Fibroblast of skin of right biceps (primary cell): ENCODE measurements around the gene RC3H2.
"Not testable (repeated sequence)": the region's sequence is repeated elsewhere in the genome, so short reads cannot be mapped to it uniquely, and the experiment has no call there.

Source experiments
- DNase-seq: peaks from one replicate; pipeline ENCODE4 v3.0.0-alpha.2; 2013

RC3H2 gene

DNA sequence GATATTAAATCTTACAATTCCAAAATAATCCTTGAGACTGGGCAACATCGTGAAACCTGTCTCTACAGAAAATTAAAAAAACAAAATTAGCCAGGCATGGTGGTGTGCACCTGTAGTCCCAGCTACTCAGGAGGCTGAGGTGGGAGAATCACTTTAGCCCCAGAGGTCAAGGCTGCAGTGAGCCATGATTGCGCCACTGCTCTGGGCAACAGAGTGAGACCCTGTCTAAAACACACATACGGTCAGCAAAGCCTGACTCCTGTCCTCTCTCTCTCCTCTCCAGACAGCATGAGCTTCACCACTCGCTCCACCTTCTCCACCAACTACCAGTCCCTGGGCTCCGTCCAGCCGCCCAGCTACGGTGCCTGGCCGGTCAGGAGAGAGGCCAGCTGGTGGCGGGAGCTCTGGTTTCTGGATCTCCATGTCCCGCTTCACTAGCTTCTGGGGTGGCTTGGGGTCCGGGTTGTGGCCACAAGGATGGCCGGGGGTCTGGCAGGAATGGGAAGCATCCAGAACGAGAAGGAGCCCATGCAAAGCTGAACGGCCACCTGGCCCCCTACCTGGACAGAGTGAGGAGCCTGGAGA is 67.8 kb downstream of the RC3H2 start:
- DNase-seq: no peak

DNA sequence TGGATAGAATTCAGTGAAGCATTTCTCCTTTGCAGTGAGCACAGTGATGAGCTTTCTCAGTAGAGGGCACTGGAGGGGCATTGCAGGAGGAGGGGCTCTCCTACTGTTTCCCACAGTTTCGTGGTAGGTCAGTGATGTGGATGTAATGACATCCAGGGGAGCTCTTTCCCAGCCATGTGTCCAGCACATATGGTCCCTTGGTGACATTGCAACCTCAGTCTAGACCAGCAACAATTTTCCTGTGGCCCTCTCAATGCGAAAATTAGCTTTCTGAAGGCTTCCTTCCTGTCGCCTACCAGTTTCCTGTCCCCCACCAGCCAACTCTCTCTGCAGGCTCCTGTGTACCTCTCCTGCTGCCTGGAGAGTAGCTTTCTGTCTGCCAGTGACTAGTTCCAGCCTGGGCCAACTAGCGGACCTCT is 69.8 kb downstream of the RC3H2 start:
- no peak for DNase-seq

DNA sequence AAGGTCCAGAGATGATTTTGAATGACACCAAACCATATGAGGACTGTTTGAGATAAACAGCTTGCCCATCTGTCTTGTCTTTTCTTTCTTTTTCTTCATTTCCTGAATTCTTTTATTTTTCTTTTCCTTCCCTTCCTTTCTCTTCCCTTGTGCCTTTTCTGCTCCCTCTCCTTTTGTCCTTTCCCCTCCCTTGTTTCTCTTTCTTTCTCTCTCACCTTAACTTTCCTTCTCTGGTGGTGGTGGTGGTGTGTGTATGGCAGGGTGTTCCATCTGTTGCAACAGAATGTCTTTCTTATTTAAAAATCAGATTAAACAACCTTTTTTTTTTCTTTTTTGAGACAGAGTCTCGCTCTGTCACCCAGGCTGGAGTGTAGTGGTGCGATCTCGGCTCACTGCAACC is 73.0 kb downstream of the RC3H2 start:
- DNase-seq: no peak

DNA sequence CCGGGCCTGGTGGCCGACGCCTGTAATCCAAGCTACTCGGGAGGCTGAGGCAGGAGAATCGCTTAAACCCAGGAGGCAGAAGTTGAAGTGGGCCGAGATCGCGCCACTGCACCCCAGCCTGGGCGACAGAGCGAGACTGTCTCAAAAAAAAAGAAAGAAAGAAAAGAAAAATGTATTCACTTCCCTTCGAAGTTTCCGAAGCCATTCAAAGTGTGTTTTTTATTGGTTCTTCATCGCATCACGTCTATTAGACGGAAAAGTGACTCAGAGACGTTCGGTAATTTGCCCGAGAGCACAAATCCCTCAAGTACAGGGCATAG is 76.2 kb downstream of the RC3H2 start:
- DNase-seq: not testable (repeated sequence)

DNA sequence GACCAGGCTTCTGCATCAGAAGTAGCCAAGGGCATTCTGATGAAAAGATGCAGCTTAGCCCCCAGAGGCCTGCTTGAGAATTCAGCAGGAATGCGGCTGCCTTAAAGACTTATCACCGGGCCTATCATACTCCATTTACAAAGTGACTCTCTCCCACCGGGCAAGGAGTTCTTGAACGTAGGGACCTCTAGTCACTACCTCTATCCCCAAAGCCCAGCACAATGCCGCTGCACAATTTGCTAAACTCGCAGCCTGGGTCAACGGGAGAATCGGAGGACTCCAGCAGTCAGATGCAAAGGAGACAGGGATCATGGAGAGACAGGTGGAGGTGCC is 77.4 kb downstream of the RC3H2 start:
- peak; percentile 42 for DNase-seq

DNA sequence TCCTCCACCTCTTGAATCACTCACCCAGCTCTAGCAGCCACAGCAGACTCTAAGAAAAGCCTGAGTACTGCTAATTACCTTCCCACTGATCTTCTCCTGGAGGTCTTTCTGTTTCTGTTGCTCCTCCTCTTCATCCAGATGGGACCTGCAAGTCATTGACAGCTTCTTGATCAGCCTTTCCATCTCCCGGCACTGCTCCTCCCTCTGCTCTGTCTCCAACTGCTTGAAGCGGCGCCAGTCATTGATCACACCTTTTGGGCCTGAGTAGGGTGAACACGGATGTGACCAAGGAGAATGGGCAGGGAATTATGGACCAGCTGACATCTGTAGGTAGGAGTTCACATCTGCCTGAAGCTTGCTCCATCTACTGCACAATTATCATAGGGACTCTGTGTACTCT is 82.2 kb downstream of the RC3H2 start:
- DNase-seq: no peak

DNA sequence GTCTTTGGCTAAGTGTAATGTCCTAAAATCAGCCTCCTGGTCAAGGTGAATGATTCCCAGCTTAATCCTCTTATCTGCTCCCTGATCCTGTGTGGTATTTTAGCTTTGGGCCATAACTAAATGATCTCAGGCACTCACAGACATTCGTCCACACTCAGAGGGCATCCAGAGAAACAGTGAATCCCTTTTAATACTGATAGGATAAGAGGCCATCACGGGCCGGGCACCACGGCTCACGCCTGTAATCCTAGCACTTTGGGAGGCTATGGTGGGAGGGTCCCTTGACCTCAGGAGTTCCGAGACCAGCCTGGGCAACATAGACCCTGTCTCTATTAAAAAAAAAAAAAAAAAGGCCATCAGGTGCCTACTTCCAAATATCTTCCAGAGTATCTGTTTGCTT is 83.1 kb downstream of the RC3H2 start:
- no peak for DNase-seq

DNA sequence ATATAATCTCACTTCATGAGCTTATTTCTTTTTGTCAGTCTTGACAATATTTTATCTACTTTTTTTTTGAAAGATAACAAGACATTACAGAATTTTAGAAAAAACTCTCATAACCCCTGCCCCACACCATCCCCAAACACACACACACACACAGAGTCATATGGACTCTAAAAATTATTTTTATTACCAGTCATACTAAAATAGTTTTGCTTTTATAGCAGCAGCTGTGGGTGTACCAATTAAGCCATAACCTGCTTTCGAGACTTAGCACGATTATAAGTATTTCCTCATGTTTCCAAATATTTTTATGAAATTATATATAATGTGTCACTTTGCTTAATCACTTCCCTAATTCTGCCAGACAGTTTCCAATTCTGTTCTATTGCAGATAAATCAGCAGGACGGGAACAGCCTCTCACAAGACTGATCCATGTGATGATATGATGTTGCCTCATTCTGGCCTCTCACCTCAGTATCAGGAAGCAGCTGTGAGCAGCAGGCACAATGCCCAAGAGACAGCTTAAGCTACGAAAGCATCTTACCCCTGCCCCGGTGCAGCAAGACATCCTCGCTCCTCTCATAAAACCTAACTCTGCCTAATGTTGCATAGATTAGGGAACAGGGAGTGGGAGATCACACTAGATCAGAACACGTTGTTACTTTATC is 83.7 kb downstream of the RC3H2 start:
- no peak for DNase-seq

DNA sequence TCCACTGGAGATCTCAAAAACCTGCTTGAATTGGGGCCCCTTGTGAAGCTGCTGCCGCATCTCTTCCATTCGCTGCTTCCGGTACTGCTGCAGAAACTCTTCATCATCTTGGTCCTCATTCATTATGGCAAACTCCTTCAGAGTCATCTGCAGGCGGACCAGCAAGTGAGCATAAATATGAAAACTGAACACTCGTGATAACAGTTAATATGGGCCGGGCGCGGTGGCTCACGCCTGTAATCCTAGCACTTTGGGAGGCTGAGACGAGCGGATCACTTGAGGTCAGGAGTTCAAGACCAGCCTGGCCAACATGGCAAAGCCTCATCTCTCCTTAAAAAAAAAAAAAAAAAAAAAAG is 84.7 kb downstream of the RC3H2 start:
- DNase-seq: no peak

DNA sequence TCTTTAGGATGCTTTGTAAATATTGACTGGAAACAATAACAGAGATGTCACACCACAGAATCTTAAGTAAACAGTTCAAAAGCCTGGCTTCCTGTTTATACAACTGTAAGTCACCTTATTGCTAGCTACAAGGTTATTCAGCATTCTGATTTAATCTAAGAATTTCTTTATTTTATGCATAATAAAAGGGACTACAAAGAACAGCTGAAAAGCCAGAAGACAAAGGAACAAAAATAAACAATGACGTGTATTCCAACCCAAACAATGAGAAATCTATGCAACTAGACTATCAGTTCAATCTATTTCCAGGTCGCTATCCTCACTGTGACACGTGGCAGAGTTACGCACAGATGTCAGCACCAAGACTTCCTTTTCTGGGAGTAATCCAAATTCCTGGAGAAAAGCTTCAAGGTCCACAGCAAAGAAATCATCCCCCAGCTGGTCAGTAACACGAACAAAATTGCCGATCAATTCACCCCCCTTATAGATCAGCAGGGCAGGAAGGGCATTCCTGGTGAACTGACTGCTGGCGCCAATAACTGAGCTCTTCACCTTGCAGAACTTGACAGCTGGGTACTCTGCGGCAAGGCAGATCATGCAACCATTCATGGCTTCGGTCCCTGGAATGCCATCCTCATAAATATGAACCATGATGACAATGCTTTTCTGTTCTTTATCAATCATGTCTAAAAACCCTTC is 85.2 kb downstream of the RC3H2 start:
- no peak for DNase-seq

DNA sequence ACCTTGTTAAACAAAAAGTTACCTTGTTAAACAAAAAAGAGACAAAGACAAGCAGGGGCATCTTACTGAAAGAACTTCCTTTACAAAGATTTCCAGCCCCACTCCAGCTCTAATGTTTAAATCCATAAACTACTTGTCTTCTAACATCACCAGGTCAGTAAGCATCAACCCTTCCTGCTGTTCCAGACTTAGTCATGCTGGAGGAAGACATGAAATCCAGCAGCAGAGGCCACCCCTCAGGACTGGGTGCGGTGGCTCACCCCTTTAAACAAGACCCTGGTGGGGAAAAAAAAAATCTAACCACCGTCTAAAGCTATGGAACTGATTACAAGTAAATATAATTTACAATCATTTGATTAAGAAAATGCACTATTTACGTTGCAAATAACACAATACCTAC is 85.8 kb downstream of the RC3H2 start:
- no peak for DNase-seq

DNA sequence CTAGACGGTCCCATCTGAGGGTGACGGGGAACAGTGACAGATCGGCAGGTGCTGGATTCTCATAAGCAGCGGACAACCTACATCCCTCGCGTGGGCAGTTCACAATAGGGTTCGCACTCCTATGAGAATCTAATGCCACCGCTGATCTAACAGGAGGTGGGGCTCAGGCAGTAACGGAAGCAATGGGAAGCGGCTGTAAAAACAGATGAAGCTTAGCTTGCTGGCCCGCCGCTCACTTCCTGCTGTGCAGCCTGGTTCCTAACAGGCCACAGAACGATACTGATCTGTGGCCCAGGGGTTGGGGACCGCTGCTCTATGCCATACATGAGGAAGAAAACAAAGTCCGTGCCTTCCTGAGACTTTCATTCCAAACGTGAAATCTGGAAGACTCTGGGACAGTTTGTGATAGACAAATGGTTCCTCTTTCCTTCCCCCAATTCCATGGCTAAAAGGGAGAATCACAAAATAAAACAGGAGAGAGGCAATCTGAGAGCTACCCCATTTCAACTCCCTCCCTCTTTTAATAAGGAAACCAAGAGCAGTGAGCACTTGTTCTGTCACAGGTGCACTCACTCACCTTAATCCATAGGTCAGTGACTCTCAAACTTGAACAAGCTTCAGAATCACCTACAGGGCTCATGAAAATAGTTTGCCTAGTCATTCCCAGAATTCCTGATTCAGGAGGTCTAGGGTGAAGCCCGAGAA is 88.8 kb downstream of the RC3H2 start:
- no peak for DNase-seq

DNA sequence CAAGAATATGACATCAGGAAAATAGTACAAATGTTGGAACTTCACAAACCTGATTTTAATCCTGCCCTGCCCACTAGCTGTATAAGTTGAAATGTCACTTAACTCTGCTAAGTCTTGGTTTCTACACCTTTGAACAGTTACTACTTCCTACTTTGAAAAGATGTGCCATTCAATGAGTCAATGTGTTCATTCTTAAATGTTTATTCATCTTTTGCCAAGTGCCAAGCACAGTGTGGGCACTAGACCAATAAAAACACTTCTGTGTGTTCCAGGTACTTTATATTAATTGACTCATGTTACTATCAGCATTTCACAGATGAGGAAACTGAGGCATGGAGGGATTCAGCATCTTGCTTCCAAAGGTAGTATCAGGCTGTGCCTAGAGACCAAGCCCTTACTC is 89.6 kb downstream of the RC3H2 start:
- no peak for DNase-seq

DNA sequence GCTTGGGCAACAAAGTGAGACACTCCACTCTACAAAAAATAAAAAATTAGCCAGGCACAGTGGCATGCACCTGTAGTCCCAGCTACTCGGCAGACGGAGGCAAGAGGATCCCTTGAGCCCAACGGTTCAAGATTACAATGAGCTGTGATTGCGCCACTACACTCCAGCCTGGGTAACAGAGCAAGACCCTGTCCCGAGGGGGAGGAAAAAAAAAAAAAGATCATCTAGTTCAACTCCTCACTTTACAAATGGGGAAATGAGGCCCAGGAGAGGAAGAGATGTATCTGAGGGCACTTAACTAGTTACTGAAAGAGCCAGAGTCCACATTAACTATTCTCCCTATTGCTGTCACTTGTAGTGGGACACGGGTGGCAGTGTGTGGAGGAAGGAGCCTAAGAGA is 90.6 kb downstream of the RC3H2 start:
- DNase-seq: no peak

DNA sequence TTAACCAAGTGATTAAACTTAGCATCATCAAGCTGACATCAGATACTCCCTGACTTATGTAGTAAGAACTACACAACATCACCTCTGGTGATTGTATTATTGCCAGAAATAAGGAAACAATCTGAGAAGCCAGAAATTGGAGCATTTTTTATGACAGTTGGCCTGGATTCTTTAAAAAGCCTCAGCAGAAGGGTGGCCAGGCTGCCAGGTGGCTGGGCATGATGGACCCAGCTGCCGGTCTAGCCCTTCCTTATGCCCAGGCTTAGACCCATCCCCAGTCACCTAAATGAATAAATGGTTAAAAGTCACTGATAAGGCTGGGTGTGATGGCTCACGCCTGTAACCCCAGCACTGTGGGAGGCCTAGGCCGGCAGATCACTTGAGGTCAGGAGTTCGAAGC is 92.4 kb downstream of the RC3H2 start:
- no peak for DNase-seq

DNA sequence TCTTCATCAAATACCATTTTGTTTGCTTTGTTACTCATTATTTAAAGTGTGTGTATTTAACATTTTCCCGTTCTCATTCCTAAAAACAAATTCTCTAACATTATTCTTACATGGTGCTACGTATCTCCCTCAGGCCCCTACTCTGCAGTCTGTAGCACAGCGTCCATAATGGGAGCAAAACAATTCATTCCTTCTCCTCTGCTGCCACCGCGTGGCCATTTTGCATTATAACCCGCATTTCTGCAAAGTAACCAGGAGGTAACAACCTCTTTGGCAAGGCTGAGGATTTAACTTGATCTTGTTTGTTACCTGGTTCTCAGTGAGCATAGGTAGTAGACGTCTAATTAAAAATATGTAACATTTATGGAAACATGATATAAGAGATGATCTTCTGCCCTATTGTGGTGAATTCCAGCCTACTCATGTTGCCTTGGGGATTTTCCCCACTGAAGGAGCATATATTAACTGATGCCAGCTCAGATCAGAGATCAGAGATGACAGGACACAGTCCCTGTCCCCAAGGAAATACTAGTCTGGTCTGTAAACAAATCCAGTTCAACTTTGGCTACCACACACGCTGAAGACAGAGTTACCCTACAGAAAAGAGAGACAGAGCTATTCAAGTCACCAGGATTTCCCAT is 94.7 kb downstream of the RC3H2 start:
- DNase-seq: peak; percentile 64

DNA sequence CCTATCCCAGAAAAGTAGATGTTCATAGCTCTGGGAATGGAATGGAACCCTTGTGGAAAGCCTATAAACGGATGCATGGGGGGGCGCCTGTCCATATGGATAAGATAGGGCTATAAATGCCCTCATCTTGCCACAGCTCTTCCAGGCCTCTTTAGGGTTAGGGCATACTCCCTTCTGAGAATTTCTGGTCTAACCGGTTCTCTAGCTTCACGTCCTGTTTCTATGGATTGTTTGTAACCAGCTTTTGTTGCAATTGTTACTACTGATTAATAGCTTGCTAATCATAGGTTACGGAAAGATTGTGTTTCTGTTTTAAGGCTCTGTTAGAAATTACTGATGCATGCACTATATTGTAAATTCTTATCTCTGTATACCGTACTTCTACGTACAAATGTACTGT is 95.9 kb downstream of the RC3H2 start:
- not testable (repeated sequence) for DNase-seq

DNA sequence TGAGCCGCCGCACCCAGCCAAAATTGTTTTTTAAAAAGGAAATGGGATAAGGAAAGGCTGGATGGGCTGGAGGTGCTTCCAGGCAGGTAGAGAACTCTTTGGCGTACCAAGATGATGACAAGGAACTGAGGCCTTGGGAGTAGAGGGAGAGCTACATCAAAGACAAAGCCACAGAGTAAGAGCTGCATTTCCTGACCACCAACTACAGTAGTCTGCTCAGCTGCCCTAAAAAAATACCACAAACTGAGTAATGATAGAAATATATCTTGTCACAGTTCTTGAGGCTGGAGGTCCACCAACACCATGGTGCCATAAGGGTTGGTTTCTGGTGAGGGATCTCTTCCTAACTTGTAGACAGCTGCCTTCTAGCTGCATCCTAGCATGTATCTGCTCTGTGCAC is 97.0 kb downstream of the RC3H2 start:
- DNase-seq: no peak

DNA sequence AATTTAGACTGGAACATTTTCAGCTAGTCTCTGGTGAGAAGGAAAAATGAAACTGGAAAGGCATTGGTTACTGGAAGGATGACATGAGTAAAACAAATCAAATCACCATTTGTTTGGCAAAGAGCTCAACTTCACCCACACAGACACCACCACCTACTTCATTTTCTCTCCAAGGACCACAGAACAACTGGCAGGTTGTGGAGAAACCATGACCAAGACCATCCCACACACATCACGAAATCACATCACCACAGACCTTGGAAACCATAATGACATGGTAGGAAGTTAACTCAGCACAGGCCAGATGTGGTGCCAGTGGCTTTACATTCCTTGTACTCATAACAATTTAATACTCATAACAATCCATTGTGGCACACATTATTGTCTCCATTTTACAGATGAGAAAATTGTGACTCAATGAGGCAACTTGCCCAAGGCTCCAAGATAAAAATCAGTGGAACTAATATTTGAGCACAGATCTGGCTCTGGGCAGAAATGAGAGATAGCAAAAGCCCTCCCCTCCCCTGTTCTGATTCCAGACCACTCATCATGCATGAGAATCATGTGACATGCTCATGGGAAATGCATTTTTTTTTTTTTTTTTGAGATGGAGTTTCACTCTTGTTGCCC is 97.8 kb downstream of the RC3H2 start:
- no peak for DNase-seq

DNA sequence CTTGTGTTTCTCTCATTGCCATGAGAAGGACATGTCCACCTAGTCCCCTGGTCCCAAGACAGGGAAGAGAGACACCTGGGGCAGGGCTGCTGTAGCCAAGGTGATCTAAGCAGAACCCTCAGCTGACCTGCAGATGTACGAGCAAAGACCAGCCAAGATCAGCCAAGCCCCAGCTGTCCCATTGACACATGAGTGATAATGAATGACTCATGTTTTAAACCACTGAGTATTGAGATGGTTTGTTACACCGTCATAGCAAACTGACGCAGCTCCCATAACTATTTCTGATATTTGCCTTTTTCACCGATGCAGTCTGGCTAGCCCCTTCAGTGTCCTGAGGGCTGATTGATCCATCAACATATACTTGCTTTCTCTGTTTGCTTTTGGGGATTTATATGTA is 98.5 kb downstream of the RC3H2 start:
- peak; percentile 13 for DNase-seq

DNA sequence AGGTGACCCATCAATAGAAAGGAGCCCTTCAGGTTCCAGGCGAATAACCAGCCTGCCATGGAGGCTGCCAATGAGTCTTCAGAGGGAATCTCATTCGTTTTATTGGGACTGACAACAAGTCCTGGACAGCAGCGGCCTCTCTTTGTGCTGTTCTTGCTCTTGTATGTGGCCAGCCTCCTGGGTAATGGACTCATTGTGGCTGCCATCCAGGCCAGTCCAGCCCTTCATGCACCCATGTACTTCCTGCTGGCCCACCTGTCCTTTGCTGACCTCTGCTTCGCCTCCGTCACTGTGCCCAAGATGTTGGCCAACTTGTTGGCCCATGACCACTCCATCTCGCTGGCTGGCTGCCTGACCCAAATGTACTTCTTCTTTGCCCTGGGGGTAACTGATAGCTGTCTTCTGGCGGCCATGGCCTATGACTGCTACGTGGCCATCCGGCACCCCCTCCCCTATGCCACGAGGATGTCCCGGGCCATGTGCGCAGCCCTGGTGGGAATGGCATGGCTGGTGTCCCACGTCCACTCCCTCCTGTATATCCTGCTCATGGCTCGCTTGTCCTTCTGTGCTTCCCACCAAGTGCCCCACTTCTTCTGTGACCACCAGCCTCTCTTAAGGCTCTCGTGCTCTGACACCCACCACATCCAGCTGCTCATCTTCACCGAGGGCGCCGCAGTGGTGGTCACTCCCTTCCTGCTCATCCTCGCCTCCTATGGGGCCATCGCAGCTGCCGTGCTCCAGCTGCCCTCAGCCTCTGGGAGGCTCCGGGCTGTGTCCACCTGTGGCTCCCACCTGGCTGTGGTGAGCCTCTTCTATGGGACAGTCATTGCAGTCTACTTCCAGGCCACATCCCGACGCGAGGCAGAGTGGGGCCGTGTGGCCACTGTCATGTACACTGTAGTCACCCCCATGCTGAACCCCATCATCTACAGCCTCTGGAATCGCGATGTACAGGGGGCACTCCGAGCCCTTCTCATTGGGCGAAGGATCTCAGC is 104.8 kb downstream of the RC3H2 start, which contains the start of gene OR1K1:
TSS of gene OR1K1 (plus strand) at position 58 of the 995 bp plus-strand sequence. CDS start at position 58, 0 bp downstream.
- no peak for DNase-seq
